C4-2B (cell line): Measurements from ENCODE around the gene GPR65.

ENCODE experiments used
- ZFX ChIP-seq: fragments of 450-650 bp; IDR thresholded peaks from 2 replicates; pipeline ENCODE4 v1.6.1; 2017
- TF ChIP-seq, protein P1 (sequence below): fragments of 450-650 bp; conservative IDR thresholded peaks from 2 replicates; pipeline ENCODE4 v1.5.1; 2017; ENCODE audit warnings: mild to moderate bottlenecking

DNA sequence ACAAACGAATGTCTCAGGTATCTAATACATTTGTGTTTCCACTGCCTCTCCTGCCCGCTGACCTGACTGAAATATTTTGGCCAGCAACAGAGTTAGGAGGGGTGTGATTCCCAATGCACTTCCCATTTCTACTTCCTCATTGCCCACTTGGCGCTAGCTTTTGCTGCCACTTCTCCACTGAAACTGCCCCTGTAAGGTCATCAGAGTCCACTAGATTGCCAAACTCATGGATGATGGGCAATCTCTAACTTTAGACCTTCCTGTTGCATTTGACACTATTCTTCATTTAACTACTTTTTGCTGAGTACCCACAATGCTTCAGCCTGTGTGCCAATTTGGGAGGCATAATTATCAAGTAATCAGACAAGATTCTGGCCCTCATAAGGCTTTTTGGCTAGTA, 40.8 kb downstream of the GPR65 start:
- TF ChIP-seq, protein P1, sequence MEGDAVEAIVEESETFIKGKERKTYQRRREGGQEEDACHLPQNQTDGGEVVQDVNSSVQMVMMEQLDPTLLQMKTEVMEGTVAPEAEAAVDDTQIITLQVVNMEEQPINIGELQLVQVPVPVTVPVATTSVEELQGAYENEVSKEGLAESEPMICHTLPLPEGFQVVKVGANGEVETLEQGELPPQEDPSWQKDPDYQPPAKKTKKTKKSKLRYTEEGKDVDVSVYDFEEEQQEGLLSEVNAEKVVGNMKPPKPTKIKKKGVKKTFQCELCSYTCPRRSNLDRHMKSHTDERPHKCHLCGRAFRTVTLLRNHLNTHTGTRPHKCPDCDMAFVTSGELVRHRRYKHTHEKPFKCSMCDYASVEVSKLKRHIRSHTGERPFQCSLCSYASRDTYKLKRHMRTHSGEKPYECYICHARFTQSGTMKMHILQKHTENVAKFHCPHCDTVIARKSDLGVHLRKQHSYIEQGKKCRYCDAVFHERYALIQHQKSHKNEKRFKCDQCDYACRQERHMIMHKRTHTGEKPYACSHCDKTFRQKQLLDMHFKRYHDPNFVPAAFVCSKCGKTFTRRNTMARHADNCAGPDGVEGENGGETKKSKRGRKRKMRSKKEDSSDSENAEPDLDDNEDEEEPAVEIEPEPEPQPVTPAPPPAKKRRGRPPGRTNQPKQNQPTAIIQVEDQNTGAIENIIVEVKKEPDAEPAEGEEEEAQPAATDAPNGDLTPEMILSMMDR, result no peak
- TF ChIP-seq ZFX, result no peak
